HFFc6 (cell line): ENCODE measurements around the gene ADGRB2. TPM values are rescaled to one million over a fixed set of nuclear protein-coding genes. Genes with fewer than 3 reads are reported as not detected.

Experiments
- DNase-seq: peaks from one replicate; pipeline ENCODE4 v3.0.0-alpha.2; 2018
- H3K27ac Mint-ChIP-seq: 2 replicates; pipeline ENCODE4 v1.8.0; 2020; ENCODE audit warnings: mild to moderate bottlenecking, mixed read lengths
- H3K27me3 Mint-ChIP-seq: 2 replicates; pipeline ENCODE4 v1.8.0; 2021; ENCODE audit warnings: mild to moderate bottlenecking, moderate library complexity, mixed read lengths; ENCODE audit not compliant: insufficient read depth
- H3K36me3 Mint-ChIP-seq: 2 replicates; pipeline ENCODE4 v1.8.0; 2021; ENCODE audit warnings: low read depth, mixed read lengths
- H3K4me1 Mint-ChIP-seq: 2 replicates; pipeline ENCODE4 v1.8.0; 2020; ENCODE audit warnings: low read depth, mixed read lengths
- H3K4me3 Mint-ChIP-seq: 2 replicates; pipeline ENCODE4 v1.8.0; 2020; ENCODE audit warnings: mild to moderate bottlenecking, moderate library complexity, mixed read lengths
- H3K9me3 Mint-ChIP-seq: 2 replicates; pipeline ENCODE4 v1.8.0; 2020; ENCODE audit warnings: mild to moderate bottlenecking, mixed read lengths
- total RNA-seq, 6 experiments: library from RNA; stranded (reverse); fragmentation: NEBNext Ultra II Directional; extraction: Animal tissue kit (Norgen Biotek cat#: 25700); gene quantifications; 2 replicates in 1 of 6; 3 replicates in 5 of 6; pipeline ENCODE4 v1.2.3, GENCODE V29; 2021
- TF ChIP-seq, protein P1 (sequence below): fragments of 200-600 bp; sonication (generic); IDR thresholded peaks from 2 replicates; pipeline ENCODE4 v1.5.0; 2021; ENCODE audit warnings: antibody characterized with exemption, mild to moderate bottlenecking

The ADGRB2 gene
- total RNA-seq, 6 experiments from 2014 or later: 4.9 to 8.8 (median 6.4) TPM

DNA sequence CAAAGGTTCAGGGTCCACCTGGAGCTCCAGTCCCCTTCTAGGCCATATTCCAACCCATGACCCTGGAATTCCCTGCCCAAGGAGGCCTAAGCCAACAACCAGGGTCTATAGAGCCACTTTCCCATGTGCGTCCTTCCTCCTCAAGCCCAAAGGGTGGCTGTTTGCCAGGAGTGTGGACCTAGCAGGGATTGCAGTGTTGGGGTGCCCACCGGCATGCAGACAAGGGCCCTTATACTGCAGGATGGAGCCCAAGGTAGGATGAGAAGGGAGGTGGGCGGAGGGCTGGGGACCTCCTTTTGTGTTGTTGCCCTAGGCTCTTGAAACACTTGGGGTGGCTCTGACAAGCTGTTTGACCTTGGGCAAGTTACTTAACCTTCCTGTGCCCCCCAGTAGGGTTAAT is 19.7 kb upstream of the ADGRB2 start:
- H3K27me3 Mint-ChIP-seq: no peaks in the 10 kb centered on the region; the same call in 1 of the 2 replicates
- H3K4me3 Mint-ChIP-seq: no peak overlapping the region
- no peak for DNase-seq
- H3K27ac Mint-ChIP-seq: no peak overlapping the region
- TF ChIP-seq, protein P1, sequence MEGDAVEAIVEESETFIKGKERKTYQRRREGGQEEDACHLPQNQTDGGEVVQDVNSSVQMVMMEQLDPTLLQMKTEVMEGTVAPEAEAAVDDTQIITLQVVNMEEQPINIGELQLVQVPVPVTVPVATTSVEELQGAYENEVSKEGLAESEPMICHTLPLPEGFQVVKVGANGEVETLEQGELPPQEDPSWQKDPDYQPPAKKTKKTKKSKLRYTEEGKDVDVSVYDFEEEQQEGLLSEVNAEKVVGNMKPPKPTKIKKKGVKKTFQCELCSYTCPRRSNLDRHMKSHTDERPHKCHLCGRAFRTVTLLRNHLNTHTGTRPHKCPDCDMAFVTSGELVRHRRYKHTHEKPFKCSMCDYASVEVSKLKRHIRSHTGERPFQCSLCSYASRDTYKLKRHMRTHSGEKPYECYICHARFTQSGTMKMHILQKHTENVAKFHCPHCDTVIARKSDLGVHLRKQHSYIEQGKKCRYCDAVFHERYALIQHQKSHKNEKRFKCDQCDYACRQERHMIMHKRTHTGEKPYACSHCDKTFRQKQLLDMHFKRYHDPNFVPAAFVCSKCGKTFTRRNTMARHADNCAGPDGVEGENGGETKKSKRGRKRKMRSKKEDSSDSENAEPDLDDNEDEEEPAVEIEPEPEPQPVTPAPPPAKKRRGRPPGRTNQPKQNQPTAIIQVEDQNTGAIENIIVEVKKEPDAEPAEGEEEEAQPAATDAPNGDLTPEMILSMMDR: no peak
- H3K4me1 Mint-ChIP-seq: peaks cover 10% of the 10 kb centered on the region
- no peaks in the 10 kb centered on the region for H3K9me3 Mint-ChIP-seq
- no peaks in the 10 kb centered on the region for H3K36me3 Mint-ChIP-seq

DNA sequence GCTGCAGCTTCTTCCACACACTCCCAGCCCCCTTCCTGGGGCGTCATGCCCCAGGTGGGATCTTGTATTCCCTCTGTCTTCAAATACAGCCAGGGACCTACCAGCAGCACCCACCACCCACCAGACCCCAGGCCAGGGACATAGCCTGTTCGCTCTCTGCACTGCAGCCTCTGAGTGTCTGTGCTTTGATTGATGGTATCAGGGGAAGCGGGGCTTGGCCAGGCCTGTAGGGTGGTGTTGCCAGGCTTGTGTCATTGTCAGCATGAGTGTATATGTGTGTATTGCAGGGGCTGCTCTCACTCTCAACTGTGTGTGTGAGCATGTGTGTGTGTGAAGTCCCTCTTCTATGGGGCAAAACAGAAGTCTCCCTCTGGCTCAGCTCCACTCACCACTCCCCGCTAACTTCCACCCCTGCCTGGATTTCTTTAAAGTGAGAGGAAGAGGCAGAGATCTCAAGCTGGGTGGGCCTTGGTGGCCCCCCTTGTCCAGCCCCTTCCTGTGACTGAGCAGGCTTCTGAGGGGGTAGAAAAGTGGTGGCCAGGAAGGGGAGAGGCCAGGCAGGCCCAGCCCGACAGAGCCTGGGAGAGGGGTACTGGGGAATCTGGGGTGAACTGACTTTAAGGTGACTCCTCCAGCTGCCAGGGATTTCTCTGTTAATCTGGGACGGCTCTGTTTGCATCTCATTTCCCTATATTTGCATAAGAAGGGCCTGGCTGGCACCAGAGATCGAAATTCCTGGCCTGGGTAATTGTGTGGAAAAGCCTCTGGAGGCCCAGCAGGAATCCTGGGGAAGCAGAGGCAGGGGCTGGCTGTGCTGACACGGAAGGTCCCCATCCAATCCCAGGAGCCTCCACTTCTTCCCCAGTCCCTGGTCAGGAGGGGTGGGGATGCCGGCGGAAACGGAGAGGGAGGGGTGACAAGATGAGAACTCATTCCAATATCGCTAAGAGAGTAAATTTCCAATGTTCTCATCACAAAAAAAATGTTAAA is 18.6 kb upstream of the ADGRB2 start:
- no peaks in the 10 kb centered on the region for H3K9me3 Mint-ChIP-seq
- no peaks in the 10 kb centered on the region; the same call in 1 of the 2 replicates for H3K27me3 Mint-ChIP-seq
- peaks cover 5% of the 10 kb centered on the region for H3K4me1 Mint-ChIP-seq
- no peak overlapping the region for H3K4me3 Mint-ChIP-seq
- DNase-seq: no peak
- TF ChIP-seq, protein P1: no peak
- no peak overlapping the region for H3K27ac Mint-ChIP-seq
- H3K36me3 Mint-ChIP-seq: no peaks in the 10 kb centered on the region

DNA sequence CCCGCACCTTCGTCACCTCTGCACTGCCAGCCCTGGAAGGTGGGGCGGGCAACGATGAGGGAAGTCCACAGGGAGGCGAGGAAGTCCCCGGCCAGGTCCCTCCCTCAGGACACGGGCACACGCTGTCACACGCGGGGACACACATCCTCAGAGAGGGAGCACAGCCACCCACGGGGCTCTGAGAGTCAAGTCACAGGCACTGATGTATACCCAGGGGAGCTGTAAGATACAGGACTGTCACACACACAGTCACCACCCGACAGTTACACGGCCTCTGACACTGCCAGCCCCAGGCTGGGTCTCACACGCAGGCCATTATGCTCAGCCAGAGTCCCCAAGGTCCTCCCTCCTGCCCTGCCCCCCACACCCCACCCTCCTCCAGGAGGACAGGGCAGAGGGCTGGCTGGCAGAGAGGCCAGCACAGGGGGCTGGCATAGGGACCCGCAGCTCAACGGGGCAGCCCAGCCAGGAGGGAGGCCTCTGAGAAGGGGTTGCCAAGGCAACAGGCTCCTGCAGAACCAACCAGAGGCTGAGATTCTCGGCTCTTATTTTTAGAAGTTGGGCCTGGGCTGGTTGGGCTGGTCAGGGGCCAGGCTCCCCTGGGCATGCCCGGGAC is 17.7 kb upstream of the ADGRB2 start:
- Mint-ChIP-seq H3K9me3 (no peaks in the 10 kb centered on the region), H3K27ac (no peak overlapping the region), H3K4me3 (no peak overlapping the region), H3K4me1 (no peaks in the 10 kb centered on the region), H3K36me3 (no peaks in the 10 kb centered on the region), H3K27me3 (no peaks in the 10 kb centered on the region; the same call in 1 of the 2 replicates)
- TF ChIP-seq, protein P1: no peak
- no peak for DNase-seq

DNA sequence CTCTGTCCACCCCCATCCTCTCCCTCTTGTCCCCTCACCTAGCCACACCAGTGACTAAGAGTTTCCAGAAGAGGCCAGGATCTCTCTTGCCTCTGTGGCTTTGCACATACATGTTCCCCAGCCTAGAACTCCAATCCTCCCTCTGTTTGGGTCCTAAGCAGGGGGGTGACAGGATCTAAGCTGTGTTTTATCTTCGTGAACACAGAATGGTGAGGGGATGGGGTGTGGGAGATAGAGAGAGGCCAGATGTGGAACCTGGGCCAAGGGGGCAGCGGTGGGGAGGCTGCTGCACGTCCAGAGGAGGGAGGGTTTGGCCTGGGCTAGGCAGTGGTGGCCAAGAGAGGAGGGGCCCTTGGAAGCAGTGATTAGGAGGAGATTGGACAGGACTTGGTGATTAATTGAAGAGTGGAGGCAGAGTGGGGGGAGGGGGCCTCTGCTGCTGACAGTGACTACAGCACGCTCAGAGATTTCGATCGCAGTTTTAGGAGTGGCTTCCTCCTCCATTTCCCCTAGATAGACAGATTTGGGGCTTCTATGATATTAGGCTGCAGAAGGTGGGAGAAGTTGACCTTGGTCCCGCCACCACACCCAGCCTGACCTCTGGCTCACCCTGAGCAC is 17.1 kb upstream of the ADGRB2 start:
- TF ChIP-seq, protein P1: no peak
- DNase-seq: no peak
- H3K27ac Mint-ChIP-seq: no peak overlapping the region
- H3K27me3 Mint-ChIP-seq: no peaks in the 10 kb centered on the region; the same call in 1 of the 2 replicates
- H3K9me3 Mint-ChIP-seq: no peaks in the 10 kb centered on the region
- H3K4me1 Mint-ChIP-seq: no peaks in the 10 kb centered on the region
- no peak overlapping the region for H3K4me3 Mint-ChIP-seq
- H3K36me3 Mint-ChIP-seq: no peaks in the 10 kb centered on the region

DNA sequence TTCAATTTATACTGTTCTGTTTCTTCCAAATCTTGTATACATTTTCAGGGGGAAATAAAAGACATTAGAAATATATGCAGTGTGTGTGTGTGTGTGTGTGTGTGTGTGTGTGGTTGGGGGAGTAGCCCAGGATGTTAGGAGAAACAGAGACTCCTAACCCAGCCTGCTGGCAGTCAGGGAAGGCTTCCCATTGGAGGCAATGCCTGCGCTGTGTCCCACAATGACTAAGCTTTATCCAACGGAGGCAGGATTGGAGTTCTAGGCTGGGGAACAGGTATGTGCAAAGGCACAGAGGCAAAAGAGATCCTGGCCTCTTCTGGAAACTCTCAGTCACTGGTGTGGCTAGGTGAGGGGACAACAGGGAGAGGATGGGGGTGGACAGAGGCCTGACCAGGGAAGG is 16.5 kb upstream of the ADGRB2 start:
- H3K27ac Mint-ChIP-seq: no peak overlapping the region

More for the DNA sequence above, 16.5 kb upstream of the ADGRB2 start:
- Mint-ChIP-seq H3K9me3 (no peaks in the 10 kb centered on the region), H3K4me3 (no peak overlapping the region), H3K36me3 (no peaks in the 10 kb centered on the region), H3K27me3 (peaks cover 2% of the 10 kb centered on the region; the same call in 1 of the 2 replicates), H3K4me1 (no peaks in the 10 kb centered on the region)
- TF ChIP-seq, protein P1: no peak
- no peak for DNase-seq
